Gastroesophageal sphincter (tissue), 2 donors: ENCODE data around the gene ATP11A.

Experiments used
- EP300 ChIP-seq: sonication (generic); formaldehyde crosslinking; IDR thresholded peaks from one replicate; pipeline ENCODE4 v1.6.1; 2017; ENCODE audit warnings: antibody characterized with exemption, mild to moderate bottlenecking
- POLR2A ChIP-seq, 2 donors: fragments of 450-650 bp; IDR thresholded peaks; one replicate each; pipeline ENCODE4 v1.6.1; 2017; ENCODE audit warnings: antibody characterized with exemption in 2 of 2, mild to moderate bottlenecking in 2 of 2, moderate library complexity in 1 of 2

DNA sequence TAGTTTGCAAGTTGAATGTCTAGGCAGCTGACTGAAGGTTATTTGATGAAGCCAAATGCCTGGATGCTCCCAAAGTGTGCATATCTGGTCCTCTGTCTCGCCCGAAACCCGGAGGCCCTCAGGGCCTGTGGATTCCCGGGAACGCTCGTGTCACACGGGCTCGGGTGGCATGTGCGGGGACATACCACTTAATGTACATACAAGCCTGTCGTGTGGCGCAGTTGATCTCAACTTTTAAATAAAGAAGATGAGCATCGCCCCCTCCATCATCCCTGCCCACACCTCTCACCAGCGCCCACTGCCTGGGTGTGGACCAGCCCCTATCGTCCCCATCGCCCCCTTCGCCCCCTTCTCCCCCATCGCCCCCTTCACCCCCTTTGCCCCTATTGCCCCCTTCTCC, 33.9 kb downstream of the ATP11A start:
- TF ChIP-seq POLR2A (IDR thresholded peaks at IDR 0.05), result no peak
- no peak for TF ChIP-seq EP300
